Activated CD4-positive, alpha-beta T cell treated with anti-CD3 and anti-CD28 coated beads for 1 hour (primary cell): ENCODE results near the gene HS6ST3.

Experiments used
- DNase-seq: peaks from one replicate; pipeline ENCODE4 v3.0.0-alpha.2; 2020

The HS6ST3 gene

DNA sequence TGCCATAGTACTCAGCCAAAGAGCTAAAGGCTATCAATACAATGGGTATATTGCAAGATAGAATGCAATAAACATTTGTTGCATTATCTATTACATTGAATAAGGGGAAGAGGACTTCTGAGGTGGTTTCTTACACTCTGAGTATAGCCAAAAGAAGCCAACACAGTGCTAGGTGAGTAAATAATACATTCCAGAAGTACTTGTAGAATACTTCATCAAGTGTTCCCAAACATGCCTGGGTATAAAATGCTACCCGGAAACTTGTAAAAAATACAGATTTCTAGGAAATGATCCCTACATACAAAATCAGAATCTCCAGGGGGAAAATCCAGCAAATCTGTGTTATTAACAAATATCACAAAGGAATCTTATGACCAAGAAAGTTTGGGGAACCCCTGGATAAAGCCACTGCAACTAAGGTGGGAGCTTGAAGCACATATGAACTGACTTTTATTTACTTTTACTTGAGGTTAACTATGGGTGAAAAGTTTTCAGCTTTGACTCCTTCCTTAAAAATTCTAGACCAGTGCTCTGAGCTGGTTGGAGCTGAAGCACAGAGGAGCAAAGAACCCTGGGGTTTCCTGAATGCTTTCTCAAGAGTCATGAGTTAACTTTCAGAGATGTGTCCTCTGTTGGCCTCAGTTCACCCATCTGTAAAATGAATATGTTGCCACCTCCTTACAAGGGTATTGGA is 768.4 kb downstream of the HS6ST3 start:
- no peak for DNase-seq

DNA sequence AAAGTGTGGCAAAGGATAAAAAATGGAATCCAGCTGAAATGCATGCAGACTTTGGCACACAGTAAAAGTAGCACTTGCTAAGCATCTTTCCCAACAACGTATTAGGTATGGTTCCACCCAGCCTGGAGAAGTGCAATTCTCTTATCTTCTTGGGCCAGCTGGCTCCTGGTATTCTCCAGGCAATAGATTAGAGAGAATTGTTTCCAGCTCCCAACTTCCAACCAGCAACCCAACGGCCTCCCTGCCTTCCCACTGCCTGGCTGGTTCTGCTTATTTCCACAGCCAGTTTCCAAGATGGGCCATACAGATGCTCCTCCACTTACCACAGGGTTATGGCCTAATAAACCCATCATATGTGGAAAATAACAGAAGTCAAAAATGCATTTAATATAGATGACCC is 771.0 kb downstream of the HS6ST3 start:
- DNase-seq = no peak

DNA sequence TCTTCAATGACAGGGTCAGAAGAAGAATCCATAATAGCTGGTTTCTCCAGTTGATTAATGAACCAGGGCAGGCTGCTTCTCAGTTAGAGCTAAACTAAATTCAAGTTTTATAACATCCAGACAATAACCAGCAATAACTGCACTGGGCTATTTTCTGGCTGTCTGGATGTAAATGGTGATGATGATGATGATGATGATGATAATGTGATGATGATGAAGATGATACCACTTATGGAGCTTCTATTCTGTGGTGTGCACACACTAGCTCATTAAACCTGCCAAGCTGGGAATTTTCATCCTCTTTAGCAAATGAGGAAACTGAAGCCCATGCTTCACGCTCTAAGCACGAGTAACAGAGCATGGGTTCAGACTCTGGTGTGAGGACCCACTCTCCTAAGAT is 772.2 kb downstream of the HS6ST3 start:
- DNase-seq = no peak

DNA sequence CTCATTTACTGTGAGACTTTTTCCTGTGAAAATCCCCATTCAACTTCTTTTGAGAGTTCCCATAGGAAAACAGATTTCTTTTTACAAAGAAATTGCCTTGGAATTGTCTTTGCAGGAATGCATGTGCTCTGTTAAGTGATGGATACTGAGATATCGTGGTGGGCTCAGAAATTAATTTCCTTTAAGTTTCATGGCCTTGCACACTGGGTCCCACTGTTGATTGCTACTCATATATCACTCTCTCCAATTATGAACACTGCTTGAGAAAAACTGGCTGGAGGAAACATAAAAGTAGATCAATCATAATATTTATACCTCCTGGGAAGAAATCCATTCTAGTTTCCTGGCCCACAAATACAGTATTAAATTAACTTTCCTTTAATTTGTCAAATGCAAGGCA is 773.1 kb downstream of the HS6ST3 start:
- no peak for DNase-seq

DNA sequence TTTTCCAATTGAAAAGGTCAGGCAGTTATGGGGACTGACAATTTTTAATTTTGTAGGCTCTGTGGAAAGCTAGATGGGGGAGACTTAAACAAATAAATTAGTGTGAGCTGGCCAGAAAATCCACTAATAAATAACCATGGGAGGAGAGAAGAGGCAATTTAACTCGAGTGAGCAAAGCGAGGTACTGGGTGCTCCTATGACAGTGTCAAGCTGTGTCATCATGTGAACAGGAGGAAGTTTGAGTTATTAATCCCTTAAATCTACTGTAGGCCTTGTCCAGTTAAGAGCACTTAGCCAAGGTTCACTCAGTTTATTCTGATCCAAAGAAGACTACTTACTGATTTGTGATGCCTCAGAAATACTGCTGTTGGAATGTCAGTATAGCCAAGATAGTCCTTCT is 781.6 kb downstream of the HS6ST3 start:
- no peak for DNase-seq

DNA sequence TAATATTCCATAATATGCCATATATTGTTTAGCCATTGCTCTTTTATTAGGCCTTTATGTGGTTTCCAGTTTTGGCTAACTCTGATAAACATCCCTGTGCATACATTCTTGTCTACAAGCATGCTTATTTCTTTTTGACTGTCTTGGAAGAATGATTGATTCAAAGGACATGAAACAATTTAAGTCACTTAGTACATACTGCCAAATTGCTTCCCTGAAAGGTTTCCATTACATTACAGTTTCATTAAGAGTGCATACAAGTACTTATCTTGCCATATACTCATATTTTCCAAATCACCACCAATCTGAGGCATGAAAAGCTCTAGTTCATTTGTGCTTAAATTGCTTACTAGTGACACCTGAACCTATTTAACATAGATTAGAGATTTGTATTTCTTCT is 790.5 kb downstream of the HS6ST3 start:
- DNase-seq = no peak
